Measurements from ENCODE around the gene CPN1. TPM values are rescaled to one million over a fixed set of nuclear protein-coding genes. Genes with fewer than 3 reads are reported as not detected.

Gene CPN1
- total and polyA plus RNA-seq, 9 of the 15 experiments (the other 6 are each of a cell fraction or from before 2014, with no cell fraction given), result 0.15 to 0.17 TPM; not detected in 7

- no peak for TF ChIP-seq DPF2 (IDR thresholded peaks at IDR 0.05)
- TF ChIP-seq CXXC5 (CRISPR knock-in tag; IDR thresholded peaks at IDR 0.05), result no peak
- FAIRE-seq (no peak), ATAC-seq (no peak), DNase-seq (ENCODE audit: extremely low read depth in 1 of 4, low spot score in 3 of 4) (no peak)
- Histone ChIP-seq H3K9ac (ENCODE audit: insufficient read depth in 1 of 2, low read depth in 2 of 2, low read length in 2 of 2) (no peak overlapping the region), H3K4me2 (ENCODE audit: insufficient read depth, low read length) (no peak overlapping the region), H3K27me3 (ENCODE audit: control insufficient read depth in 2 of 2, insufficient read depth in 2 of 2, low read length in 2 of 2) (peaks cover 0 to 19% of the 10 kb centered on the region in 2 experiments; a peak in 3 of 5 replicates), H3K79me2 (ENCODE audit: control insufficient read depth, insufficient read depth, low read length) (no peaks in the 10 kb centered on the region), H3K4me3 (no peak overlapping the region), H3K27ac (ENCODE audit: extremely low read depth, low read depth, low read length) (no peak overlapping the region), H2AFZ (ENCODE audit: low read depth, low read length) (no peak overlapping the region), H3K4me1 (replicated peaks in 1 of 2; ENCODE audit: control insufficient read depth in 2 of 2, insufficient read depth in 2 of 2, low read length in 2 of 2) (peaks cover 0 to 4% of the 10 kb centered on the region in 2 experiments; a peak in 2 of 5 replicates), H3K36me3 (ENCODE audit: control insufficient read depth, insufficient read depth, low read length) (no peaks in the 10 kb centered on the region), H3K9me1 (ENCODE audit: control insufficient read depth, insufficient read depth, low read length) (no peaks in the 10 kb centered on the region), H4K20me1 (replicated peaks; ENCODE audit: control insufficient read depth, insufficient read depth, low read length) (no peaks in the 10 kb centered on the region), H3K9me3 (replicated peaks; ENCODE audit: control insufficient read depth, insufficient read depth, low read depth, low read length) (peaks cover 3% of the 10 kb centered on the region; the same call in 1 of the 2 replicates)
- CTCF ChIA-PET (ENCODE audit: low intra/inter-chr PET ratio), result interaction anchor here (0.6 kb wide), 1 partner anchor 32 kb away, joined by 3 read pairs; no protein-coding TSS in a partner anchor
- POLR2A ChIA-PET, result interaction anchor here (0.8 kb wide), 1 partner anchor 18 kb away, joined by 3 read pairs; no protein-coding TSS in a partner anchor
- no TSS peak for BruUV-seq (replicated peaks)
- in situ Hi-C loops (cut with MboI) (no loop called here), intact Hi-C loops (cut with micrococcal nuclease) (no loop called here)
- WGBS (ENCODE audit: insufficient coverage, low coverage, missing lambda C conversion rate), result 24% methylated on average over 6 of the region's 11 CpGs
Measured at GRCh38 chr10:100024748-100025147, 56.9 kb downstream of the CPN1 start.

- POLR2A ChIA-PET, result interaction anchor here (0.7 kb wide), 1 partner anchor 18 kb away, joined by 3 read pairs; no protein-coding TSS in a partner anchor
- Histone ChIP-seq H3K9ac (ENCODE audit: insufficient read depth in 1 of 2, low read depth in 2 of 2, low read length in 2 of 2) (no peak overlapping the region), H3K9me1 (ENCODE audit: control insufficient read depth, insufficient read depth, low read length) (no peaks in the 10 kb centered on the region), H3K27me3 (ENCODE audit: control insufficient read depth in 2 of 2, insufficient read depth in 2 of 2, low read length in 2 of 2) (peaks cover 2 to 20% of the 10 kb centered on the region in 2 experiments; a peak in 3 of 5 replicates), H3K4me2 (ENCODE audit: insufficient read depth, low read length) (no peak overlapping the region), H3K4me3 (no peak overlapping the region), H3K27ac (ENCODE audit: extremely low read depth, low read depth, low read length) (no peak overlapping the region), H4K20me1 (replicated peaks; ENCODE audit: control insufficient read depth, insufficient read depth, low read length) (no peaks in the 10 kb centered on the region), H2AFZ (ENCODE audit: low read depth, low read length) (no peak overlapping the region), H3K79me2 (ENCODE audit: control insufficient read depth, insufficient read depth, low read length) (no peaks in the 10 kb centered on the region), H3K36me3 (ENCODE audit: control insufficient read depth, insufficient read depth, low read length) (no peaks in the 10 kb centered on the region), H3K4me1 (replicated peaks in 1 of 2; ENCODE audit: control insufficient read depth in 2 of 2, insufficient read depth in 2 of 2, low read length in 2 of 2) (peaks cover 0 to 4% of the 10 kb centered on the region in 2 experiments; a peak in 2 of 5 replicates), H3K9me3 (replicated peaks; ENCODE audit: control insufficient read depth, insufficient read depth, low read depth, low read length) (no peaks in the 10 kb centered on the region)
- ATAC-seq (no peak), FAIRE-seq (no peak), DNase-seq (ENCODE audit: extremely low read depth in 1 of 4, low spot score in 3 of 4) (no peak)
- CTCF ChIA-PET (ENCODE audit: low intra/inter-chr PET ratio), result no interaction called here
- BruUV-seq (replicated peaks), result no TSS peak
- intact Hi-C loops (cut with micrococcal nuclease), result no loop called here
- 0% methylated on average over 2 of the region's 2 CpGs for WGBS (ENCODE audit: insufficient coverage, low coverage, missing lambda C conversion rate)
- in situ Hi-C loops (cut with MboI), result no loop called here
- TF ChIP-seq FOXA3 (CRISPR knock-in tag; conservative IDR thresholded peaks at IDR 0.05 in 1 of 2, IDR thresholded peaks at IDR 0.05 in 1 of 2) (no peak), RFX1 (IDR thresholded peaks at IDR 0.05) (no peak), MTA1 (IDR thresholded peaks at IDR 0.05; ENCODE audit: borderline replicate concordance) (no peak), MED1 (CRISPR knock-in tag; IDR thresholded peaks at IDR 0.05; ENCODE audit: borderline replicate concordance) (no peak), MAFF (IDR thresholded peaks at IDR 0.05; ENCODE audit: low read length) (no peak), ZNF76 (CRISPR knock-in tag; IDR thresholded peaks at IDR 0.05; ENCODE audit: borderline replicate concordance) (no peak), SREBF2 (CRISPR knock-in tag; IDR thresholded peaks at IDR 0.05) (no peak), SFPQ (IDR thresholded peaks at IDR 0.05; ENCODE audit: low read depth, low read length) (no peak)
Measured at GRCh38 chr10:100022403-100022802, 59.3 kb downstream of the CPN1 start.

Measured in K562 (cell line).